ENCODE measurements around the gene IGF1R.
"Not testable (repeated sequence)": the region's sequence is repeated elsewhere in the genome, so short reads cannot be mapped to it uniquely, and the experiment has no call there.

The IGF1R gene

GRCh38 chr15:98647774-98648653 lies at the start of gene IGF1R:
IGF1R (plus strand) TSS chr15:98648539; CDS start chr15:98649582, 1,043 bp downstream.
- DNase-seq, result peak; percentile 80 to 90

- DNase-seq, result no peak
These were observed 48.2 kb upstream of the IGF1R start for GRCh38 chr15:98599909-98600691.

GRCh38 chr15:98604983-98605382 lies 43.4 kb upstream of the IGF1R start:
- no peak for DNase-seq

- no peak for DNase-seq
These were observed 39.0 kb upstream of the IGF1R start for GRCh38 chr15:98609144-98609852.

- DNase-seq, result no peak
These were observed 37.3 kb upstream of the IGF1R start for GRCh38 chr15:98610991-98611390.

- DNase-seq, result no peak
These were observed 36.5 kb upstream of the IGF1R start for GRCh38 chr15:98611808-98612207.

- DNase-seq, result no peak
These were observed 35.7 kb upstream of the IGF1R start for GRCh38 chr15:98612490-98613110.

GRCh38 chr15:98614681-98615080 lies 33.7 kb upstream of the IGF1R start:
- no peak for DNase-seq

- DNase-seq, result no peak
These were observed 31.9 kb upstream of the IGF1R start for GRCh38 chr15:98616397-98616796.

- no peak for DNase-seq
These were observed 30.9 kb upstream of the IGF1R start for GRCh38 chr15:98617328-98617980.

- DNase-seq, result not testable (repeated sequence)
These were observed 29.8 kb upstream of the IGF1R start for GRCh38 chr15:98618576-98618975.

GRCh38 chr15:98620020-98620419 lies 28.3 kb upstream of the IGF1R start:
- no peak for DNase-seq

- no peak for DNase-seq
These were observed 27.3 kb upstream of the IGF1R start for GRCh38 chr15:98621021-98621420.

GRCh38 chr15:98625614-98626013 lies 22.7 kb upstream of the IGF1R start:
- no peak for DNase-seq

GRCh38 chr15:98626153-98626552 lies 22.2 kb upstream of the IGF1R start:
- no peak for DNase-seq

- DNase-seq, result no peak
These were observed 20.1 kb upstream of the IGF1R start for GRCh38 chr15:98628216-98628615.

- no peak for DNase-seq
These were observed 12.5 kb upstream of the IGF1R start for GRCh38 chr15:98635848-98636247.

- DNase-seq, result no peak
These were observed 5.2 kb upstream of the IGF1R start for GRCh38 chr15:98643115-98643514.

GRCh38 chr15:98646546-98647025 lies 1.8 kb upstream of the IGF1R start:
- DNase-seq, result no peak

GRCh38 chr15:98647026-98647773 lies 1.1 kb upstream of the IGF1R start:
- DNase-seq, result peak; percentile 64 to 75
